OCI-LY1 (cell line): ENCODE results near the gene NMRK1.

Experiments used
- H2AFZ ChIP-seq: fragments of 200-600 bp; sonication (generic), shearing (Covaris generic); 2 replicates; pipeline ENCODE4 v1.6.0; 2014; ENCODE audit warnings: antibody characterized with exemption, mild to moderate bottlenecking, low read length
- H3F3A ChIP-seq: fragments of 200-600 bp; sonication (generic), shearing (Covaris generic); 2 replicates; pipeline ENCODE4 v1.6.0; 2014; ENCODE audit warnings: mild to moderate bottlenecking, antibody characterized with exemption, low read length, moderate library complexity; ENCODE audit not compliant: insufficient read depth
- H3K27ac ChIP-seq: fragments of 200-600 bp; sonication (generic); 2 replicates; pipeline ENCODE4 v1.5.1; 2014; ENCODE audit warnings: low read length, mixed run types, mild to moderate bottlenecking, low read depth; ENCODE audit not compliant: poor library complexity, severe bottlenecking
- H3K27me3 ChIP-seq: fragments of 200-600 bp; sonication (generic); 2 replicates; pipeline ENCODE4 v1.6.0; 2014; ENCODE audit warnings: antibody characterized with exemption, mild to moderate bottlenecking, low read length, moderate library complexity; ENCODE audit not compliant: insufficient read depth
- H3K36me3 ChIP-seq: fragments of 200-600 bp; sonication (generic); 2 replicates; pipeline ENCODE4 v1.6.1; 2014; ENCODE audit warnings: mild to moderate bottlenecking, antibody characterized with exemption, low read length, moderate library complexity, mixed read lengths; ENCODE audit not compliant: insufficient read depth
- H3K4me1 ChIP-seq: fragments of 200-600 bp; sonication (generic); 2 replicates; pipeline ENCODE4 v1.5.1; 2014; ENCODE audit warnings: mild to moderate bottlenecking, low read length, moderate library complexity; ENCODE audit not compliant: insufficient read depth, severe bottlenecking
- H3K4me2 ChIP-seq: fragments of 200-600 bp; sonication (generic), shearing (Covaris generic); 2 replicates; pipeline ENCODE4 v1.6.1; 2014; ENCODE audit warnings: low read length
- H3K4me3 ChIP-seq: fragments of 200-600 bp; sonication (generic); 2 replicates; pipeline ENCODE4 v1.5.1; 2014; ENCODE audit warnings: low read length, low read depth, mild to moderate bottlenecking, mixed read lengths; ENCODE audit not compliant: poor library complexity, severe bottlenecking
- H3K79me2 ChIP-seq: fragments of 200-600 bp; shearing (Covaris generic); 2 replicates; pipeline ENCODE4 v1.6.1; 2016; ENCODE audit warnings: mixed run types, low read length, mixed read lengths; ENCODE audit not compliant: insufficient read depth
- H3K9ac ChIP-seq: fragments of 200-600 bp; sonication (generic), shearing (Covaris generic); 2 replicates; pipeline ENCODE4 v1.6.1; 2014; ENCODE audit warnings: mild to moderate bottlenecking, low read length, mixed read lengths
- H3K9me2 ChIP-seq: fragments of 200-600 bp; sonication (generic), shearing (Covaris generic); 2 replicates; pipeline ENCODE4 v1.6.1; 2014; ENCODE audit warnings: low read depth, mild to moderate bottlenecking, low read length, mixed read lengths
- H3K9me3 ChIP-seq: fragments of 200-600 bp; shearing (Covaris generic); 2 replicates; pipeline ENCODE4 v1.6.1; 2014; ENCODE audit warnings: low read length, mixed read lengths
- H4K20me1 ChIP-seq: fragments of 200-600 bp; sonication (generic), shearing (Covaris generic); 2 replicates; pipeline ENCODE4 v1.6.0; 2016; ENCODE audit warnings: mild to moderate bottlenecking, low read length; ENCODE audit not compliant: insufficient read depth
- EZH2 ChIP-seq: fragments of 200-600 bp; sonication (generic), shearing (Covaris generic); IDR thresholded peaks from 2 replicates; pipeline ENCODE4 v1.8.0; 2017; ENCODE audit warnings: borderline replicate concordance, mixed run types, mild to moderate bottlenecking, antibody characterized with exemption, low read length, moderate library complexity, mixed read lengths
- TF ChIP-seq, protein P1 (sequence below): fragments of 200-600 bp; sonication (generic), shearing (Covaris generic); IDR thresholded peaks from 2 replicates; pipeline ENCODE4 v1.5.1; 2017; ENCODE audit warnings: mild to moderate bottlenecking, antibody characterized with exemption, low read length, moderate library complexity, mixed read lengths

NMRK1 gene

GRCh38 chr9:75041041-75041440 lies 46.9 kb downstream of the NMRK1 start:
- no peaks in the 10 kb centered on the region for H3K79me2 ChIP-seq
- H4K20me1 ChIP-seq: no peaks in the 10 kb centered on the region
- H3K27ac ChIP-seq: no peak overlapping the region
- no peak overlapping the region for H3K4me3 ChIP-seq
- no peaks in the 10 kb centered on the region for H3K36me3 ChIP-seq
- no peak for TF ChIP-seq EZH2
- TF ChIP-seq, protein P1, sequence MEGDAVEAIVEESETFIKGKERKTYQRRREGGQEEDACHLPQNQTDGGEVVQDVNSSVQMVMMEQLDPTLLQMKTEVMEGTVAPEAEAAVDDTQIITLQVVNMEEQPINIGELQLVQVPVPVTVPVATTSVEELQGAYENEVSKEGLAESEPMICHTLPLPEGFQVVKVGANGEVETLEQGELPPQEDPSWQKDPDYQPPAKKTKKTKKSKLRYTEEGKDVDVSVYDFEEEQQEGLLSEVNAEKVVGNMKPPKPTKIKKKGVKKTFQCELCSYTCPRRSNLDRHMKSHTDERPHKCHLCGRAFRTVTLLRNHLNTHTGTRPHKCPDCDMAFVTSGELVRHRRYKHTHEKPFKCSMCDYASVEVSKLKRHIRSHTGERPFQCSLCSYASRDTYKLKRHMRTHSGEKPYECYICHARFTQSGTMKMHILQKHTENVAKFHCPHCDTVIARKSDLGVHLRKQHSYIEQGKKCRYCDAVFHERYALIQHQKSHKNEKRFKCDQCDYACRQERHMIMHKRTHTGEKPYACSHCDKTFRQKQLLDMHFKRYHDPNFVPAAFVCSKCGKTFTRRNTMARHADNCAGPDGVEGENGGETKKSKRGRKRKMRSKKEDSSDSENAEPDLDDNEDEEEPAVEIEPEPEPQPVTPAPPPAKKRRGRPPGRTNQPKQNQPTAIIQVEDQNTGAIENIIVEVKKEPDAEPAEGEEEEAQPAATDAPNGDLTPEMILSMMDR: no peak
- no peaks in the 10 kb centered on the region for H3K9me2 ChIP-seq
- H3F3A ChIP-seq: no peaks in the 10 kb centered on the region
- no peak overlapping the region for H2AFZ ChIP-seq
- H3K4me2 ChIP-seq: no peak overlapping the region
- no peaks in the 10 kb centered on the region for H3K9me3 ChIP-seq
- no peaks in the 10 kb centered on the region for H3K27me3 ChIP-seq
- no peak overlapping the region for H3K9ac ChIP-seq
- H3K4me1 ChIP-seq: no peaks in the 10 kb centered on the region

GRCh38 chr9:75039801-75040200 lies 48.2 kb downstream of the NMRK1 start:
- Histone ChIP-seq H3K4me1 (no peaks in the 10 kb centered on the region), H3K36me3 (no peaks in the 10 kb centered on the region), H3K27ac (no peak overlapping the region), H3K79me2 (no peaks in the 10 kb centered on the region), H3K27me3 (no peaks in the 10 kb centered on the region), H4K20me1 (no peaks in the 10 kb centered on the region), H3K9me2 (no peaks in the 10 kb centered on the region), H3K4me2 (no peak overlapping the region), H2AFZ (no peak overlapping the region), H3K9ac (no peak overlapping the region), H3K4me3 (no peak overlapping the region), H3K9me3 (no peaks in the 10 kb centered on the region), H3F3A (no peaks in the 10 kb centered on the region)
- TF ChIP-seq, protein P1: no peak
- TF ChIP-seq EZH2: no peak

- Histone ChIP-seq H3K27ac (no peak overlapping the region), H3K36me3 (no peaks in the 10 kb centered on the region), H3K9me3 (no peaks in the 10 kb centered on the region), H3K4me1 (no peaks in the 10 kb centered on the region), H3K27me3 (no peaks in the 10 kb centered on the region), H3K4me2 (no peak overlapping the region), H3K4me3 (no peak overlapping the region), H3K79me2 (no peaks in the 10 kb centered on the region), H3F3A (no peaks in the 10 kb centered on the region), H4K20me1 (no peaks in the 10 kb centered on the region), H3K9ac (no peak overlapping the region), H2AFZ (no peak overlapping the region), H3K9me2 (no peaks in the 10 kb centered on the region)
- no peak for TF ChIP-seq EZH2
- TF ChIP-seq, protein P1: no peak
These were observed 48.9 kb downstream of the NMRK1 start for GRCh38 chr9:75039009-75039408.
